Measurements from ENCODE around the gene E2F4. TPM values are rescaled to one million over a fixed set of nuclear protein-coding genes. Genes with fewer than 3 reads are reported as not detected.

E2F4 gene, protein sequence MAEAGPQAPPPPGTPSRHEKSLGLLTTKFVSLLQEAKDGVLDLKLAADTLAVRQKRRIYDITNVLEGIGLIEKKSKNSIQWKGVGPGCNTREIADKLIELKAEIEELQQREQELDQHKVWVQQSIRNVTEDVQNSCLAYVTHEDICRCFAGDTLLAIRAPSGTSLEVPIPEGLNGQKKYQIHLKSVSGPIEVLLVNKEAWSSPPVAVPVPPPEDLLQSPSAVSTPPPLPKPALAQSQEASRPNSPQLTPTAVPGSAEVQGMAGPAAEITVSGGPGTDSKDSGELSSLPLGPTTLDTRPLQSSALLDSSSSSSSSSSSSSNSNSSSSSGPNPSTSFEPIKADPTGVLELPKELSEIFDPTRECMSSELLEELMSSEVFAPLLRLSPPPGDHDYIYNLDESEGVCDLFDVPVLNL
- total RNA-seq: 36.6 TPM

GRCh38 chr16:67191995-67192681, at the start of gene E2F4:
Gene E2F4 (plus strand): TSS chr16:67192155. CDS start chr16:67192228, 73 bp downstream.
- ATAC-seq: peak; percentile 91

DNA sequence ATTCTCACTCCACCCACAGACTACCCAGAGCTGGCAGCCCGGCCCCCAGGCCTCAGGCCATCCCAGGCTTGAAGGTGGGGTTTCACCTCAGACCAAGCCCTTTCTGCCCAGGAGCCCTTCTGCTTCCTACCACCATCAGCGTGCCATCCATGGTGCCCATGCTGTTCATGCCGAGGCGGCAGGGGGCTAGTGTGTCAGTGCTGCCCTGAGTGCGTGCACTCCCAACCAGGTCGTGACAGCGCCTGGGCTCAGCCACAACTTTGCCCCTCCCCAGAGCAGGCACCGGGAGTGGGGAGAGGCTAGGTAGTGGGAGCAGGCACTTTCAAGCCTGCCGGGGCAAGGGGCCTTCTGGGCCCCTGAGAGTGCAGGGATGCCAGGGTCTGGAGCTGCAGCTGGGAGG, 49.6 kb upstream of the E2F4 start:
- ATAC-seq: no peak

GRCh38 chr16:67144943-67145342, 47.0 kb upstream of the E2F4 start:
- ATAC-seq: no peak

- ATAC-seq: no peak
Measured at GRCh38 chr16:67145746-67146145, 46.2 kb upstream of the E2F4 start.

- ATAC-seq: no peak
Measured at GRCh38 chr16:67146523-67147357, 45.2 kb upstream of the E2F4 start.

GRCh38 chr16:67147437-67148140, 44.4 kb upstream of the E2F4 start:
- ATAC-seq: peak; percentile 27

DNA sequence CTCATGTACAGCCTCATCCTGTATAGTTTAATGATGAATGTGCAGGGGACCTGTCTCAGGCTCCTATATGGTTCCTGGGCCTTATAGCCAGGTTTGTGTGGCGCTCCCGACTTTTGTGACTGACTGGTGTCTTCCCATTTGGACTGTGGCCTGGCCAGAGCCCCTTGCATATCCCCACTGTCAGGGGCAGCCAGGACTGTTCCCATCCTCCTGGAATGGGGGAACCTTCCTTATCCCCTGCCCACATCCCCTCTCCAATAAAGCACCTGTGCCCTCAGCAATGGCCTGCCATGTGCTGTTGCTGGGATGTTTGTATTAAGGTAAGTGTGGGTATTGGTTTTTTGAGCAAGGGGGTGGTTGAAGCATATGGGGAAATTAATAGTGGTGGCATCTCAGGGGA, 43.7 kb upstream of the E2F4 start:
- ATAC-seq: no peak

GRCh38 chr16:67148656-67149275, 43.2 kb upstream of the E2F4 start:
- no peak for ATAC-seq

DNA sequence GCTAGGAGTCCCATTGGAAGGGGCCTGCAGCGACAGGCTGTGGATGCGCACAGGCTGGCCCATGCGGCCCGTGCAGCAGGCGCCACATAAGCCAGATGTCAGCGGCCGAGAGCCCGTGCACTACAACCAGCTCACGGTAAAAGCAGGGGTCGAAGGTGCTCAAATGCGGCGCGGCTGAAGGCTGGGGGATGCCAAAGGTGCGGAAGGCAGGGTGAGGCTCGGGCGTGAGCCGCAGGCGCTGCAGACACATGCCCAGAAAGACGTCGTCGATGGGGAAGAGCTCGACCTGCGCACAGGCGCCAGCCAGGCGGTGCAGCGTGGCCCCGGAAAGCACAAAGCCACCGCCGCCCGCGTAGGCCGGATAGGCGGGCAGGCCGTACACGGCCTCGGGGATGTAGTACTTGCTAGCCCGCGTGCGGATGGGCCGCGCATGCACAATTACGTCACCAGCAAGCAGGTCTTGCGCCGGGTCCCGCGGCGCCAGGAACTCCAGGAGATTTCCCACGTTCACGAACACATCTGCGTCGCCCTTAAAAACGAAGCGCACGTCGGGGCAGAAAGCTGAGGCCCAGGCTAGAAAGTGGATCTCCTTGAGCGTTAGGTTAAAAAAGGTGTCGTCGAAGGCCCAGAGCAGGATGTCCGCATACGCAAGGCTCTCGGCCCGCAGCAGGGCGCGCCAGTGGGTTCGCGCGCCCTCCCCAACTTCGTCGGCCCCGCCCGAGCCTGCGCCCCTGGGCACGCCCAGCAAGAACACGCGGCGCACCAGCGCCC, 42.5 kb upstream of the E2F4 start:
- ATAC-seq: no peak

GRCh38 chr16:67150047-67150832, 41.7 kb upstream of the E2F4 start:
- peak; percentile 57 for ATAC-seq

GRCh38 chr16:67150833-67151396, 41.0 kb upstream of the E2F4 start, which contains the start of gene B3GNT9:
Gene B3GNT9 (minus strand): TSS chr16:67150998. CDS start chr16:67150485, 513 bp downstream.
- ATAC-seq: peak; percentile 53

GRCh38 chr16:67151431-67152097, 40.4 kb upstream of the E2F4 start:
- no peak for ATAC-seq

- no peak for ATAC-seq
Measured at GRCh38 chr16:67154578-67155294, 37.2 kb upstream of the E2F4 start.

DNA sequence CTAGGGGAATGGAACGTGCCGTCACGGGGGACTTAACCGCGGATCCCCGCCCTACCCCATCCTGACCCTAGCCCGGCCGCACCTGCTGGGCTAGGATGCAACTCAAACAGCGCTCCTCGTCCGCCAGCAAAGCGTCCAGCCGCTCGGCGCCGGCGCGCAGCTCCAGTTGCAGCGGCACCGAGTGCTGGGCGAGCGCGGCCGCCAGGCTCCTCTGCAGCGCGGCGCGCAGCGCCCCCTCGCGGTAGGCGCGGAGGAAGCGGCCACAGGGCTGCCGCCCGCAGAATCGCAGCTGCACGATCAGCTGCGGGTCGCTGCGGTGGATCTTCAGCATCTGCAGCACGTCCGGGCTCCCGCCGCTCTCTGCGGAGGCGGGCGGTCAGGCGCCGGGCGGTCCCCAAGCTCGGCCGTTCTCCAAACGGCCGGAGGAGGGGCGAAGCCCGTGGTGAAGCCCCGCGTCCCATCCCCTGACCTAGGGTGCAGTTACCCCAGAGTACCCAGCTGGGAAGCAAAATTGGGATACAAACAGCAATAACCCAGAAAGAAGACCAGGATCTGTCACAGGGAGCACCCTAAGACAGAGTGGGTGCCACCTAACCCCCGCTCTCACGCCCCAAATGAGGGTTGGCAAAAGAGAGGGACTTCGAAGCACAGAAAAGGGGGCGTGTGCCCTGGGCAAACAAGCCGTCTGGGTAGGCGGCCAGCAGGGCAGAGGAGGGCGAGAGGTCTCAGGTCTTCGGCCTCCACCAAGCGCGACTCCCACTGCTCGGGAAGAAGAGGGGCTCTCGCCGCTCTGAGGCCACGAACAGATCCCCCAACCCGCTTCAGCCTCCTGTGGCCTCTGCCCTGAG, 36.4 kb upstream of the E2F4 start:
- peak; percentile 58 for ATAC-seq

- ATAC-seq: no peak
Measured at GRCh38 chr16:67156143-67156844, 35.7 kb upstream of the E2F4 start.

DNA sequence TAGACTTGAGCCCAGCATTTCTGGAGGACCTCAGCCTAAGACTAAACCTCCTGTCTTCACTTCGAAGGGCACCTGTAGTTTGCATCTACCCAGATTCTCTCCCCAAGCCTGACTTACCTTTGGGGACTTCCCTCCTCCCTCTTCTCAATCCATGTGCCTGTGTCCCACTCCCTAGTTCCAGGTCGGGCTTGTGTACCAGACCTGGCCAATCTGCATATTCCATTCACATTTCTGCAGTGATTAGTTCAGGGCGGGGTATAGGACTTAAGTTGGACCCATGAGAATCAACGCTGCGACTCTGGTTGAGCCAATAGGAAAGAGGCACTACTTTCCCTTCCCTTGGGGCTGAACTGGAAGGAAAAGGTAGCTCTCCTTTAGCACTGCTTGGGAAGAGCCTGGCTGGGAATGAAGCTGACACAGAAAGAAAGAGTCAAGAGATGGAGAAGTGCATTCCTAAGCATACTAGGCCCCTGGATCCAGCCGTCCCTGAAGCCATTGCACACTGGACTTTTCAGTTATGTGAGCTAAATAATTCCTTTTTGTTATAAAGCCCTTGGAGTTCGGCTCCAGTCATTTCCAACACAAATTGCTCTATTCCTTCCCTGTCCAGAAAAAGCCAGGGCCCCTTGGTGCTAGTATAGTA, 34.7 kb upstream of the E2F4 start:
- no peak for ATAC-seq

Measured in esophagus mucosa (tissue), 1 donor.